NCI-H2196 (cell line): ENCODE measurements around the gene HSD17B4.
"Not testable (repeated sequence)": the region's sequence is repeated elsewhere in the genome, so short reads cannot be mapped to it uniquely, and the experiment has no call there.

Experiments used
- DNase-seq: peaks from one replicate; lab custom pipeline; 2025; ENCODE audit not compliant: unreplicated experiment; lab: John Stamatoyannopoulos, UW

The HSD17B4 gene

GRCh38 chr5:119432674-119433237 lies 19.5 kb upstream of the HSD17B4 start:
- not testable (repeated sequence) for DNase-seq

- DNase-seq = no peak
Measured at GRCh38 chr5:119435436-119436132, 16.7 kb upstream of the HSD17B4 start.

GRCh38 chr5:119437785-119438586 lies 14.3 kb upstream of the HSD17B4 start:
- DNase-seq = not testable (repeated sequence)

GRCh38 chr5:119438587-119438917 lies 13.7 kb upstream of the HSD17B4 start:
- DNase-seq = not testable (repeated sequence)

- no peak for DNase-seq
Measured at GRCh38 chr5:119439140-119439631, 13.1 kb upstream of the HSD17B4 start.

GRCh38 chr5:119439632-119440031 lies 12.7 kb upstream of the HSD17B4 start:
- DNase-seq = not testable (repeated sequence)

- not testable (repeated sequence) for DNase-seq
Measured at GRCh38 chr5:119444643-119445042, 7.7 kb upstream of the HSD17B4 start.

- DNase-seq = no peak
Measured at GRCh38 chr5:119445544-119445943, 6.8 kb upstream of the HSD17B4 start.

- no peak for DNase-seq
Measured at GRCh38 chr5:119449882-119450281, 2.4 kb upstream of the HSD17B4 start.

- DNase-seq = not testable (repeated sequence)
Measured at GRCh38 chr5:119450627-119451026, 1.7 kb upstream of the HSD17B4 start.

GRCh38 chr5:119451561-119451960 lies 736 bp upstream of the HSD17B4 start:
- DNase-seq = no peak

- DNase-seq = no peak
Measured at GRCh38 chr5:119452060-119452372, 281 bp upstream of the HSD17B4 start.

GRCh38 chr5:119453040-119453373 lies 710 bp downstream of the HSD17B4 start:
- peak; percentile 43 for DNase-seq

GRCh38 chr5:119454171-119454570 lies 1.9 kb downstream of the HSD17B4 start:
- DNase-seq = no peak

GRCh38 chr5:119458911-119459632 lies 6.8 kb downstream of the HSD17B4 start:
- DNase-seq = no peak

GRCh38 chr5:119465640-119466039 lies 13.3 kb downstream of the HSD17B4 start:
- no peak for DNase-seq

- DNase-seq = no peak
Measured at GRCh38 chr5:119468286-119468685, 16.0 kb downstream of the HSD17B4 start.

- no peak for DNase-seq
Measured at GRCh38 chr5:119470105-119470763, 17.9 kb downstream of the HSD17B4 start.

- peak; percentile 3 for DNase-seq
Measured at GRCh38 chr5:119470851-119471451, 18.7 kb downstream of the HSD17B4 start.

GRCh38 chr5:119473241-119473640 lies 20.9 kb downstream of the HSD17B4 start:
- no peak for DNase-seq

GRCh38 chr5:119476341-119476740 lies 24.0 kb downstream of the HSD17B4 start:
- no peak for DNase-seq
